HepG2 (cell line): ENCODE measurements around the gene SIGLEC6. TPM values are rescaled to one million over a fixed set of nuclear protein-coding genes. Genes with fewer than 3 reads are reported as not detected.

Experiments used
- ATAC-seq: fragments of 200-7000 bp; cut with Tn5 transposase; 3 replicates; pipeline ENCODE4 v1.9.1; 2020; ENCODE audit warnings: mild to moderate bottlenecking, moderate library complexity
- BruUV-seq: library from RNA; stranded (reverse); fragments of 400-500 nt; replicated peaks from 2 replicates; lab custom pipeline; 2021; lab: Mats Ljungman, UMichigan
- CTCF ChIA-PET: fragments of 300-600 bp; formaldehyde crosslinking; extraction: SDS; loops from one replicate; lab custom pipeline; 2021; ENCODE audit warnings: low total read pairs, inconsistent platforms, low intra/inter-chr PET ratio; lab: Yijun Ruan, JAX
- POLR2A ChIA-PET: fragments of 350-600 bp; sonication (Branson Sonifier 250); formaldehyde crosslinking; loops from one replicate; lab custom pipeline; 2020; ENCODE audit warnings: antibody characterized with exemption, inconsistent platforms; lab: Yijun Ruan, JAX
- DNase-seq: peaks from one replicate; pipeline ENCODE4 v3.0.0-alpha.2; 2015; ENCODE audit warnings: low spot score
- FAIRE-seq: peaks from 3 replicates; lab custom pipeline; 2011; peaks lifted over from hg19 to GRCh38; lab: Jason Lieb, UNC
- H2AFZ ChIP-seq: one replicate; pipeline ENCODE4 v1.6.1; 2011; ENCODE audit warnings: low read length, inconsistent platforms
- H3K27ac ChIP-seq: fragments of 300-600 bp; 3 replicates; pipeline ENCODE4 v1.8.0; 2011; ENCODE audit warnings: mixed run types, mild to moderate bottlenecking, mixed read lengths, low read length, inconsistent platforms; ENCODE audit not compliant: insufficient read depth; ENCODE audit errors: extremely low read length
- H3K27me3 ChIP-seq, 2 experiments: fragments of 200-600 bp in 1 of 2; 2 replicates in 1 of 2; 3 replicates in 1 of 2; pipeline versions ENCODE4 v1.6.0 to v1.8.0; 2011; ENCODE audit warnings: low read length in 2 of 2, mild to moderate bottlenecking in 2 of 2, moderate library complexity in 2 of 2, inconsistent platforms in 1 of 2; ENCODE audit not compliant: insufficient read depth in 2 of 2, control insufficient read depth in 1 of 2
- H3K36me3 ChIP-seq, 2 experiments: fragments of 200-600 bp in 1 of 2; replicated peaks in 1 of 2; 2 replicates in 1 of 2; 3 replicates in 1 of 2; pipeline versions ENCODE4 v1.5.1 to v1.8.0; 2011; ENCODE audit warnings: low read length in 2 of 2, inconsistent platforms in 1 of 2; ENCODE audit not compliant: insufficient read depth in 2 of 2, control insufficient read depth in 1 of 2
- H3K4me1 ChIP-seq: 2 replicates; pipeline ENCODE4 v1.5.1; 2012; ENCODE audit warnings: low read length, inconsistent platforms; ENCODE audit not compliant: insufficient read depth
- H3K4me2 ChIP-seq: 2 replicates; pipeline ENCODE4 v1.6.0; 2011; ENCODE audit warnings: low read depth, low read length, inconsistent platforms
- H3K4me3 ChIP-seq, 3 experiments: fragments of 200-600 bp in 1 of 3; sonication (generic), shearing (Covaris generic) in 1 of 3; replicated peaks in 1 of 3; 2 replicates each; pipeline ENCODE4 v1.5.1; 2011 to 2016; ENCODE audit warnings: low read length in 3 of 3, inconsistent platforms in 2 of 3, low read depth in 2 of 3, mild to moderate bottlenecking in 2 of 3, control low read depth in 1 of 3, mixed read lengths in 1 of 3; ENCODE audit not compliant: insufficient read depth in 1 of 3
- H3K79me2 ChIP-seq: one replicate; pipeline ENCODE4 v1.6.1; 2011; ENCODE audit warnings: low read length, inconsistent platforms; ENCODE audit not compliant: insufficient read depth
- H3K9ac ChIP-seq: 2 replicates; pipeline ENCODE4 v1.6.0; 2011; ENCODE audit warnings: mild to moderate bottlenecking, low read depth, low read length, inconsistent platforms; ENCODE audit not compliant: insufficient read depth
- H3K9me3 ChIP-seq: 2 replicates; pipeline ENCODE4 v1.5.1; 2012; ENCODE audit warnings: mild to moderate bottlenecking, low read length
- H4K20me1 ChIP-seq: 2 replicates; pipeline ENCODE4 v1.6.0; 2011; ENCODE audit warnings: inconsistent platforms, mild to moderate bottlenecking, low read length, moderate library complexity; ENCODE audit not compliant: insufficient read depth
- BHLHE40 ChIP-seq: IDR thresholded peaks from 2 replicates; pipeline ENCODE4 v1.6.1; 2011; ENCODE audit warnings: low read length, improper control_type of control experiment
- CBFB ChIP-seq: sonication (generic); formaldehyde crosslinking; IDR thresholded peaks from 2 replicates; pipeline ENCODE4 v1.4.0; 2020; ENCODE audit warnings: missing genetic modification reagents
- CENPX ChIP-seq: sonication (generic); formaldehyde crosslinking; IDR thresholded peaks from 2 replicates; pipeline ENCODE4 v1.9.0; 2021; ENCODE audit warnings: mild to moderate bottlenecking, missing genetic modification reagents, moderate library complexity
- FIP1L1 ChIP-seq: fragments of 200-400 bp; formaldehyde crosslinking; IDR thresholded peaks from 2 replicates; pipeline ENCODE4 v1.6.1; 2018; ENCODE audit warnings: low read depth, mild to moderate bottlenecking, low read length, moderate library complexity, borderline replicate concordance; ENCODE audit not compliant: insufficient read depth
- IKZF1 ChIP-seq: fragments of 450-650 bp; IDR thresholded peaks from 2 replicates; pipeline ENCODE4 v1.7.1; 2016
- SETDB1 ChIP-seq: sonication (generic); formaldehyde crosslinking; IDR thresholded peaks from 2 replicates; pipeline ENCODE4 v1.5.1; 2020; ENCODE audit warnings: missing genetic modification reagents, mild to moderate bottlenecking, borderline replicate concordance
- ZBTB42 ChIP-seq: sonication (generic); formaldehyde crosslinking; IDR thresholded peaks from 2 replicates; pipeline ENCODE4 v1.5.0; 2020; ENCODE audit warnings: mild to moderate bottlenecking, missing genetic modification reagents
- ZNF136 ChIP-seq: sonication (generic); formaldehyde crosslinking; IDR thresholded peaks from 2 replicates; pipeline ENCODE4 v1.8.1; 2022; ENCODE audit warnings: low read depth, mild to moderate bottlenecking, moderate library complexity, missing genetic modification reagents
- ZNF326 ChIP-seq: sonication (generic); formaldehyde crosslinking; IDR thresholded peaks from 2 replicates; pipeline ENCODE4 v1.4.0; 2020; ENCODE audit warnings: missing genetic modification reagents, borderline replicate concordance
- WGBS: methylation state at CpG from one replicate; pipeline ENCODE4 v1.1.6; 2017; ENCODE audit warnings: low lambda C conversion rate; 5-methylcytosine and 5-hydroxymethylcytosine counted together
- in situ Hi-C: cut with HindIII; loops from 2 replicates; pipeline ENCODE4 v1.10.0; 2017; ENCODE audit warnings: low pct_unique_long_range_greater_than_20kb; ENCODE audit not compliant: extremely low pct_ligation_motif_present
- intact Hi-C: fragments of 100-400 bp; cut with micrococcal nuclease; formaldehyde crosslinking; loops from one replicate; pipeline ENCODE4 v1.10.0; 2022; ENCODE audit not compliant: unreplicated experiment
- polyA plus RNA-seq, 8 experiments: library from polyadenylated mRNA; depleted of rRNA in 3 of 8; stranded (reverse) in 7 of 8; unstranded in 1 of 8; fragments of >200 nt; fragmentation: Illumina TruSeq in 4 of 8; extraction: Trizol in 4 of 8; gene quantifications; 2 replicates each; pipeline versions ENCODE4 v1.2.1 to v1.2.3, GENCODE V29; 2011 to 2016; ENCODE audit warnings: low read depth in 4 of 8, missing spikeins in 1 of 8, mixed read lengths in 1 of 8; ENCODE audit not compliant: insufficient read depth in 1 of 8
- total RNA-seq, 5 experiments: library from RNA; depleted of rRNA; stranded (reverse); fragments of >200 nt; fragmentation: Illumina TruSeq; extraction: Trizol; gene quantifications; 2 replicates each; pipeline ENCODE4 v1.2.3, GENCODE V29; 2016; ENCODE audit warnings: low read depth in 1 of 5

The SIGLEC6 gene
- total and polyA plus RNA-seq, 2 of the 13 experiments (the other 11 are each of a cell fraction or from before 2014, with no cell fraction given), result not detected

GRCh38 chr19:51479531-51480331 is 51.7 kb downstream of the SIGLEC6 start:
- TF ChIP-seq CENPX (no peak), IKZF1 (no peak), CBFB (CRISPR knock-in tag) (no peak), BHLHE40 (no peak), ZNF326 (CRISPR knock-in tag) (no peak), ZNF136 (CRISPR knock-in tag) (no peak), FIP1L1 (no peak), ZBTB42 (CRISPR knock-in tag) (no peak), SETDB1 (CRISPR knock-in tag) (no peak)
- TF ChIP-seq, all 625 proteins: peak for 0
- no peak overlapping the region for H3K4me3 ChIP-seq
- no peaks in the 10 kb centered on the region for H3K27me3 ChIP-seq
- no peak for DNase-seq
- H3K9ac ChIP-seq, result no peak overlapping the region
- intact Hi-C loops (loop anchor here (2.0 to 10.0 kb wide), 2 partner anchors 41 to 755 kb away; no protein-coding TSS in a partner anchor), in situ Hi-C loops (loop anchor here (10.0 kb wide), 1 partner anchor 175 kb away; no protein-coding TSS in a partner anchor)
- H3K9me3 ChIP-seq, result no peaks in the 10 kb centered on the region
- H2AFZ ChIP-seq, result no peak overlapping the region
- ChIA-PET CTCF (no interaction called here), POLR2A (no interaction called here)
- H3K4me1 ChIP-seq, result peaks cover 21% of the 10 kb centered on the region
- no peaks in the 10 kb centered on the region for H3K79me2 ChIP-seq
- no peak overlapping the region for H3K27ac ChIP-seq
- ATAC-seq, result no peak
- WGBS, result 35% methylated on average over 12 of the region's 12 CpGs
- no peaks in the 10 kb centered on the region for H4K20me1 ChIP-seq
- BruUV-seq, result no TSS peak
- H3K4me2 ChIP-seq, result no peak overlapping the region
- no peaks in the 10 kb centered on the region for H3K36me3 ChIP-seq
- no peak for FAIRE-seq
